Activated CD8-positive, alpha-beta memory T cell treated with anti-CD3 and anti-CD28 coated beads, Interleukin-2, amount 50 U/mL, for 4 hours (primary cell): ENCODE data around the gene KIF25.

Source experiments
- DNase-seq: peaks from one replicate; pipeline ENCODE4 v3.0.0-alpha.2; 2020

KIF25 gene

DNA sequence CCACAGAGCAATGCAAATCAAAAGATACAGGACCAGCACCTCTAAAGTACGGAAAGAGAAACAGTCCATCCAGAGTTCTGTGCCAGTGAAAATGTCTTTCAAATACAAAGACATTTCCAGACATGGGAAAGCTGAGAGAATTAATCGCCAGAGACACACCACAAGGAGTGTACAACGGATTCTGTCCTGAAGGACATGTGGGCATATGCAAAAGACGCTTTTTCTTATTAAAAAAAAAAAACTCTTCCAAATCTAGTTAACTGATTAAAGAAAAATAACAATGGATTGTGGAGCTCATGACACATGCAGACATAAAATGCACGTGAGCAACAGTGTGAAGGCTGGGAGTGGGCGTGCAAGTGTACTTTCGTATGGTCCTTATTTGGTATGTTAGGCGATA lies 22.8 kb downstream of the KIF25 start:
- DNase-seq, result no peak

- no peak for DNase-seq
Observed at GRCh38 chr6:168021581-168021980, 24.1 kb downstream of the KIF25 start.

GRCh38 chr6:168022488-168023321 lies 25.2 kb downstream of the KIF25 start:
- DNase-seq, result no peak

GRCh38 chr6:168024951-168025510 lies 27.6 kb downstream of the KIF25 start:
- no peak for DNase-seq

GRCh38 chr6:168025831-168026710 lies 28.6 kb downstream of the KIF25 start:
- no peak for DNase-seq

- no peak for DNase-seq
Observed at GRCh38 chr6:168026925-168027324, 29.5 kb downstream of the KIF25 start.

DNA sequence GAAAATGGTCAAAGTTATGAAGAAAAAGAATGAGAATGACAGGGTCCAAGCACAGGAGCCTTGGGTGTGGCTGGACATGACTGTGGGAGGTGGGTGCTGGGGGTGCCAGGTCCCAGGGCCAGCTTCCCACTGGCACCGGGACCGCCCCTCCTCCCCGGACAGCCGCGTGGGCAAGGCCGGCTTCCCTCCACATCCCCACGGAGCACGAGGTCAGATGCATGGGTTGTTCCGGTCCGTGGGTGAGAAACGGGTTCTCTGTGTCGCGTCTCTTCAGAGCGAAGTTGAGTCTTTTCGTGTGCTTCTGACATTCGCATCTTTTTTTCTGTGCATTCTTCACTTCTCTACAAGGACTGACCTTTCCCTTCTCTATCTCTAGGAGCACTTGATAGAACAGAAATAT lies 30.1 kb downstream of the KIF25 start:
- no peak for DNase-seq

DNA sequence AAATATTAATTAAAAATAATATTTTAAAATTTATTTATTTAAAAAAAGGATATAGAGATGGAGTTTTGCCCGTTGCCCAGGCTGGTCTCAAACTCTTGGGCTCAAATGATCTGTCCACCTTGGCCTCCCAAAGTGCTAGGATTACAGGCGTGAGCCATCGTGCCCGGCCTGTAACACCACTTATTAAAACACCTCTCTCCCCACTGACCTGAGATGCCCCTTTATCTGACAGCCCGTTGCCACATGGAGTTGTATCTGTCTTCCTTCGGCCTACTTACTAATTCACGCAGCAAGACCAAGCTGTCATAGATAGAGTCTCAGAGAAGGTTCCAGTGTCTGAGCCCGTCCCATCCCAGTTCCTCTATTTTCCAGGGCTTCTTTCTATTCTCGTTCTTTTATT lies 30.7 kb downstream of the KIF25 start:
- DNase-seq, result no peak

DNA sequence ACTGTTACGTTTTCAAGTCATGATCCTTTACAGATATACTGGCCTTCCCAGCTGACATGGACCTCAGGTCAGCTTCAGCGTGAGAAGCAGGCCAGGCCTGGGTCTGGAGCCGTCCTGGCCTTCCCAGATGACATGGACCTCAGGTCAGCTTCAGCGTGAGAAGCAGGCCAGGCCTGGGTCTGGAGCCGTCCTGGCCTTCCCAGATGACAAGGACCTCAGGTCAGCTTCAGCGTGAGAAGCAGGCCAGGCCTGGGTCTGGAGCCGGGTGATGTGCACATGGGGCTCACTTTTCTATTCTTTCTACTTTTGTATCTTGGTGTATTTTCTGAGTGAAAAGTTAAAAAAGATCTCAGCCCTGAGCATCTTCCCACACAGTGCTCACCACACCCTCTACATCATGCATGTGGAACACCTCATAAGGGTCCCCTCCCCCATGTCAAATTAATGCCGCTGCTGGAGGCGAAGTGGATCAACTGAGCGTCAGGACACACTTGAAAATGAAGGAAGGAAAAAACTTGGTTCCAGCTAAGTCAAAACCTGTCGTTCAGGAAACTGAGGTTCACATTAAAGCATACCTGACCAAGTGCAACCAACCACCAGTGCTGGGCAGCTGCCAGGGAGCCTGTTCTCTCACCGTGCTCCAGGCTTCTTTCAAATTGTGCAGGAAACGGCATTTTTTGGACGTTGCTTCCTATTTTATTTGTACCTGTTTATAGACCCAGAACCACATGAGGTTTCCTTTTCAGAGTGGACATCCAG lies 32.2 kb downstream of the KIF25 start:
- DNase-seq, result no peak

GRCh38 chr6:168030218-168030746 lies 32.8 kb downstream of the KIF25 start:
- DNase-seq, result no peak

GRCh38 chr6:168030908-168031307 lies 33.4 kb downstream of the KIF25 start:
- DNase-seq, result no peak

DNA sequence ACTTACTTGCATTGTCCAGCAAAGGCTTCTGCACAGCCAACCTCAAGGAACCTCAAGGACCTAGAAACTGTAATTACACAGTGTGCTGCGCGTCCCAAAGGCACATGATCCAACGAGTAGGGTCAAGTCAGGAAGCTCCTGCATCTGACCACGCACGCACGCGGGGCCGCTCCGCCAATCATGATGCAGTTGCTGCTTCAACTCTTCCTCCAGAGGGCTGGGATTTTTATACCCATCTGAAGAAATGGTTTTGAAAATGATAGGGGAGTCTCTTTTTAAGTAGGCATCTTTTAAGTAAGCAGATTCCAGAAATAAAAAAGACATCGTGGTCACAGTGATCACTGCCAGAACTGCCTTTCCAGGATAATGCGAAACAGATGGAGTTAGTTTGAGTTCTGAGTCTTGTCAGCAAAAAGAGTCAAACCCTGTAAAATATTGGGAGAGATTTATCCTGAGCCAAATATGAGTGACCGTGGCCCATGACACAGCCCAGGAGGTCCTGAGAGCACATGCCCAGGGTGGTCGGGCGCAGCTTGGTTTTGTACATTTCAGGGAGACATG lies 34.0 kb downstream of the KIF25 start:
- DNase-seq, result no peak

GRCh38 chr6:168032005-168032760 lies 34.7 kb downstream of the KIF25 start:
- no peak for DNase-seq

DNA sequence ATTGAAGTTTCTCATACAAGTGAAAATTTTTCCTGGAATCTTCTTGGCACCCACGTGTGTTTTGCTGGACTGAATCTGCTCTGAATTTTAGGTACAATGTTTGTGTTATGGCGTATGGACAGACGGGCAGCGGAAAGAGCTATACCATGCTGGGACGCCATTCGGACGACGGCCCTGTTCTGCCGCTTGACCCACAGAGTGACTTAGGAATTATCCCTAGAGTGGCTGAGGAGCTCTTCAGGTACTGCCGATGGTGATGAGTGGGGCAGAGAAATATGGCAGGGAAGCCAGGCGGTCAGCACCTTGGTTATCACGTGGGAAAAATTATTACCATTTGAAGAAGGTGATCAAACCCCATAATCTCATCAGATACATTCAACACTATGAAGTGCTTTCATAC lies 36.3 kb downstream of the KIF25 start:
- DNase-seq, result no peak

GRCh38 chr6:168034537-168034936 lies 37.1 kb downstream of the KIF25 start:
- no peak for DNase-seq

- DNase-seq, result no peak
Observed at GRCh38 chr6:168035098-168035660, 37.7 kb downstream of the KIF25 start.

GRCh38 chr6:168035661-168036545 lies 38.4 kb downstream of the KIF25 start:
- DNase-seq, result no peak

DNA sequence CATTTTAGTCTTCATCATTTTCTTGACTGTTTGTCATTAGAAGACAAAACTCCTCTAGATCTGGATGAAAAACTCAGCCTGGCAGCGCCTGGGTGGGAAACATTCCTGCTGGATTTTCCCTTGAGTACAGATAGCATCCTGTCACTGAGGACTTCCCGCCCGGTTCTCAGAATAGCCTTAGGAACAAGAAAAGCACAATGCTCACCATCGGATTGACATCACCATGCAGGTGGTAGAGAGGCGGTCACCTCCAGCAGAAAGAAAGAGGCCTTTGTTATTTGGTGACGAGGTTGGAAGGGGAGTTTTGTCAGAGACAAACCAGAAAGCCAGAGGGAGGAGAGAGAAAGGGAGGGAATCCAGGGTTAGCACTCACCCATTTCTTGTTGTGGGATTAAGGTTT lies 39.8 kb downstream of the KIF25 start:
- no peak for DNase-seq

DNA sequence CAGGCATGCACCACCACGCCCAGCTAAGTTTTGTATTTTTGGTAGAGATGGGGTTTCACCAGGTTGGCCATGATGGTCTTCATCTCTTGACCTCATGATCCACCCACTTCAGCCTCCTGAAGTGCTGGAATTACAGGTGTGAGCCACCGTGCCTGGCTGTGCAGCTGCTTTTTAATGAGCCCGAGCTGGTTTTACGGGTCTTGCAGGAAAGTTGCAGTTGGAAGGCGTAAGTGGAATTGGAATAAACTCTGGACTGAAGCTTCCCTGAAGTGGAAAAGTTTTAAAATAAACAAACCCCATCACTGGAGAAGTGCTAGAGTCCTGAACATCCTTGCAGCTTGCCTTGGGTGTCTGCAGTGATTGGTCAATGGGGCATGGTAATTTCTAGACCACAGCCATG lies 40.4 kb downstream of the KIF25 start:
- no peak for DNase-seq

GRCh38 chr6:168038576-168039140 lies 41.2 kb downstream of the KIF25 start:
- DNase-seq, result no peak
